GM18498 (cell line): Measurements from ENCODE around the gene EHD2.
"Not testable (repeated sequence)": the region's sequence is repeated elsewhere in the genome, so short reads cannot be mapped to it uniquely, and the experiment has no call there.

Source experiments
- ATAC-seq: cut with Tn5 transposase; IDR thresholded peaks from one replicate; pipeline ENCODE4 v1.9.1; 2021; ENCODE audit warnings: mild to moderate bottlenecking, moderate library complexity; ENCODE audit not compliant: unreplicated experiment

Gene EHD2

GRCh38 chr19:47766670-47767069 lies 53.4 kb downstream of the EHD2 start:
- ATAC-seq: no peak

GRCh38 chr19:47767349-47767748 lies 54.1 kb downstream of the EHD2 start:
- ATAC-seq: no peak

- ATAC-seq: no peak
These were observed 55.4 kb downstream of the EHD2 start for GRCh38 chr19:47768604-47769003.

- no peak for ATAC-seq
These were observed 56.3 kb downstream of the EHD2 start for GRCh38 chr19:47769534-47769933.

GRCh38 chr19:47771291-47771690 lies 58.1 kb downstream of the EHD2 start:
- ATAC-seq: not testable (repeated sequence)

GRCh38 chr19:47776568-47776967 lies 63.3 kb downstream of the EHD2 start:
- no peak for ATAC-seq

GRCh38 chr19:47777245-47778048 lies 64.2 kb downstream of the EHD2 start:
- not testable (repeated sequence) for ATAC-seq

- peak; percentile 88 for ATAC-seq
These were observed 65.1 kb downstream of the EHD2 start, which contains the start of gene SELENOW for GRCh38 chr19:47778049-47778953. Gene SELENOW, plus strand, starts transcription at chr19:47778703. Its CDS starts 83 bp downstream, at chr19:47778786.

- no peak for ATAC-seq
These were observed 65.7 kb downstream of the EHD2 start for GRCh38 chr19:47778954-47779351.

- no peak for ATAC-seq
These were observed 66.4 kb downstream of the EHD2 start for GRCh38 chr19:47779524-47780214.

- no peak for ATAC-seq
These were observed 67.0 kb downstream of the EHD2 start for GRCh38 chr19:47780215-47780551.

- ATAC-seq: no peak
These were observed 68.5 kb downstream of the EHD2 start for GRCh38 chr19:47781590-47782262.

GRCh38 chr19:47786566-47786965 lies 73.3 kb downstream of the EHD2 start:
- ATAC-seq: no peak

GRCh38 chr19:47787307-47787706 lies 74.1 kb downstream of the EHD2 start:
- ATAC-seq: not testable (repeated sequence)

- ATAC-seq: not testable (repeated sequence)
These were observed 76.6 kb downstream of the EHD2 start for GRCh38 chr19:47789811-47790210.

- ATAC-seq: no peak
These were observed 77.2 kb downstream of the EHD2 start for GRCh38 chr19:47790398-47790814.

- ATAC-seq: no peak
These were observed 79.4 kb downstream of the EHD2 start for GRCh38 chr19:47792616-47793015.
